Stimulated activated CD8-positive, alpha-beta memory T cell treated with anti-CD3 and anti-CD28 coated beads, Interleukin-4, amount 100 ng/mL, for 4 hours (primary cell): ENCODE measurements around the gene KRTAP4-3.
"Not testable (repeated sequence)": the region's sequence is repeated elsewhere in the genome, so short reads cannot be mapped to it uniquely, and the experiment has no call there.

Source experiments
- DNase-seq, 2 donors: peaks; one replicate each; pipeline ENCODE4 v3.0.0-alpha.2; 2020; ENCODE audit warnings: low read depth in 2 of 2, low spot score in 1 of 2

KRTAP4-3 gene

DNA sequence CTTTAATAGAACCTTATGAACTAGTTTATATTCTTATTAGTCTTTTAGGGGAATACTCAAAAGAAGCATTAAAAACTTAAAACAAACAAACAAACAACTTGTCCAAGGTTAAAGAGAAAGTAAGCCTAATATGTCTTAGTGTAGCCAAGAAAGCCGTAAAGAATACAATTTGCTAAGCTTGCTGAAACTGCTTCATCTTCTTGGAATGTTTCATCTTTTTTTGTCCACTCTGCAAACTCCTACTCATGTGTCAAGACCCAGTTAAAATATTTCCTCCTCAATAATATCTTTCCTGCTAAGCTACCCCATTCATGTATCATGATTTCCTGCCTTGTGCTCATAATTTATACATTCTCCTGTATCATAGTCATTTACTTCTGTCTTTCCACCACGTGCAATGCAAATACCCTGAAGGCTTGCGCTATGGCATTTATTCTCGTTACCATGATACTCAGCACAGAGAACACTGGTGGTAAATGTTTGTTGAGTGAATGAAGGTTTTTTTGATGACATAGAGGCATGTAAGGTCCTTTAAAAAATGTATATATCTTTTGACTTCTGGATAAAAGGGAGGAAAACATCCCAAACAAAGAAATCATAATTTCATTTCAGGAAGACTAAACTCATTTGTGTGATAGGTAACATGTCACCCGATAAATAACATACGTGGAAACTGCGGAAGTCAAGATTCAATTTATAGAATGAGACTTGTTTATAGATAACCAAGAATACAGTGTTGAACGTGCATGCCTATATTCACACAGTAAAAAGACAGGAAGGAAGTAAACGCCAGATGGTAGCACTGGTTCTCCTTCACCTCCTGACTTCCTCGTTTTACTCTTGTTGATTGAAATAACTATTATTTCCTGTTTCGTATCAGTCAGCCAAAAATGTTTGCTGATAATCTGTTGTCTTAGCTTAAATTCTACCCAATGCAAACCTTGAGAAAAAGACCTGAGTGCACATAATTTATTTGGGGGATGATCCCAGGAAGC lies 48.0 kb downstream of the KRTAP4-3 start:
- DNase-seq: not testable (repeated sequence)

GRCh38 chr17:41118721-41119120 lies 49.3 kb downstream of the KRTAP4-3 start:
- no peak for DNase-seq

GRCh38 chr17:41117846-41118386 lies 50.1 kb downstream of the KRTAP4-3 start, which contains the start of gene KRTAP4-11:
Gene KRTAP4-11 (minus strand): TSS chr17:41118373. CDS start chr17:41118315, 58 bp downstream.
- not testable (repeated sequence) for DNase-seq
